ENCODE results near the gene SCARB1. TPM values are rescaled to one million over a fixed set of nuclear protein-coding genes. Genes with fewer than 3 reads are reported as not detected.

Gene SCARB1
- total RNA-seq, 2 donors from 2014 or later: 44.9 to 83.1 TPM

GRCh38 chr12:124763594-124763979, 100.1 kb downstream of the SCARB1 start:
- TF ChIP-seq CTCF (IDR thresholded peaks at IDR 0.05): no peak
- no peak overlapping the region for H3K9ac ChIP-seq (ENCODE audit: low read depth in 2 of 2, low read length in 2 of 2)

GRCh38 chr12:124762791-124763593, 100.7 kb downstream of the SCARB1 start:
- no peak overlapping the region for H3K27ac ChIP-seq

More at GRCh38 chr12:124763594-124763979, 100.1 kb downstream of the SCARB1 start:
- Histone ChIP-seq H3K27me3 (no peaks in the 10 kb centered on the region), H3K9me3 (peaks cover 4% of the 10 kb centered on the region), H3K36me3 (no peaks in the 10 kb centered on the region), H3K4me1 (no peaks in the 10 kb centered on the region), H3K27ac (no peak overlapping the region), H3K4me3 (no peak overlapping the region)
- intact Hi-C loops (cut with DNase I): no loop called here
- no peak for DNase-seq

GRCh38 chr12:124762384-124762783, 101.3 kb downstream of the SCARB1 start:
- no peak overlapping the region for H3K27ac ChIP-seq
- no peak for TF ChIP-seq CTCF (IDR thresholded peaks at IDR 0.05)
- no peaks in the 10 kb centered on the region for H3K4me1 ChIP-seq
- DNase-seq: no peak
- H3K36me3 ChIP-seq: no peaks in the 10 kb centered on the region
- H3K4me3 ChIP-seq: no peak overlapping the region
- peaks cover 4% of the 10 kb centered on the region for H3K9me3 ChIP-seq
- H3K9ac ChIP-seq (ENCODE audit: low read depth in 2 of 2, low read length in 2 of 2): no peak overlapping the region
- no peaks in the 10 kb centered on the region for H3K27me3 ChIP-seq
- intact Hi-C loops (cut with DNase I): no loop called here

More at GRCh38 chr12:124762791-124763593, 100.7 kb downstream of the SCARB1 start:
- H3K9ac ChIP-seq (ENCODE audit: low read depth in 2 of 2, low read length in 2 of 2): no peak overlapping the region
- H3K4me3 ChIP-seq: no peak overlapping the region
- H3K9me3 ChIP-seq: peaks cover 4% of the 10 kb centered on the region
- no peaks in the 10 kb centered on the region for H3K4me1 ChIP-seq
- no peak for TF ChIP-seq CTCF (IDR thresholded peaks at IDR 0.05)
- no peaks in the 10 kb centered on the region for H3K36me3 ChIP-seq
- intact Hi-C loops (cut with DNase I): no loop called here
- no peaks in the 10 kb centered on the region for H3K27me3 ChIP-seq
- no peak for DNase-seq

- Histone ChIP-seq H3K27me3 (no peaks in the 10 kb centered on the region), H3K9me3 (peaks cover 4% of the 10 kb centered on the region), H3K9ac (ENCODE audit: low read depth in 2 of 2, low read length in 2 of 2) (no peak overlapping the region), H3K4me1 (no peaks in the 10 kb centered on the region), H3K27ac (no peak overlapping the region), H3K4me3 (no peak overlapping the region), H3K36me3 (no peaks in the 10 kb centered on the region)
- TF ChIP-seq CTCF (IDR thresholded peaks at IDR 0.05): no peak
- intact Hi-C loops (cut with DNase I): no loop called here
- no peak for DNase-seq
Measured at GRCh38 chr12:124761871-124762270, 101.8 kb downstream of the SCARB1 start.

- DNase-seq: no peak
- H3K27me3 ChIP-seq: no peaks in the 10 kb centered on the region
- peaks cover 4% of the 10 kb centered on the region for H3K9me3 ChIP-seq
- no peak overlapping the region for H3K4me3 ChIP-seq
- TF ChIP-seq CTCF (IDR thresholded peaks at IDR 0.05): no peak
- H3K9ac ChIP-seq (ENCODE audit: low read depth in 2 of 2, low read length in 2 of 2): no peak overlapping the region
- H3K4me1 ChIP-seq: no peaks in the 10 kb centered on the region
- H3K36me3 ChIP-seq: no peaks in the 10 kb centered on the region
- no peak overlapping the region for H3K27ac ChIP-seq
- intact Hi-C loops (cut with DNase I): no loop called here
Measured at GRCh38 chr12:124761056-124761455, 102.6 kb downstream of the SCARB1 start.
